GM18868 (cell line): ENCODE measurements around the gene SESN1.

ENCODE experiments used
- ATAC-seq: cut with Tn5 transposase; IDR thresholded peaks from one replicate; pipeline ENCODE4 v1.9.1; 2021; ENCODE audit warnings: mild to moderate bottlenecking, moderate library complexity; ENCODE audit not compliant: unreplicated experiment

SESN1 gene

GRCh38 chr6:108966855-108967755 lies 127.5 kb downstream of the SESN1 start:
- no peak for ATAC-seq

GRCh38 chr6:108966251-108966650 lies 128.4 kb downstream of the SESN1 start:
- no peak for ATAC-seq

- no peak for ATAC-seq
Observed at GRCh38 chr6:108961985-108962384, 132.7 kb downstream of the SESN1 start.

- no peak for ATAC-seq
Observed at GRCh38 chr6:108961077-108961476, 133.6 kb downstream of the SESN1 start.

- no peak for ATAC-seq
Observed at GRCh38 chr6:108960601-108961000, 134.0 kb downstream of the SESN1 start.

- no peak for ATAC-seq
Observed at GRCh38 chr6:108959972-108960582, 134.6 kb downstream of the SESN1 start.

- no peak for ATAC-seq
Observed at GRCh38 chr6:108958900-108959770, 135.5 kb downstream of the SESN1 start.

GRCh38 chr6:108957221-108957620 lies 137.4 kb downstream of the SESN1 start:
- no peak for ATAC-seq

- no peak for ATAC-seq
Observed at GRCh38 chr6:108955329-108955949, 139.2 kb downstream of the SESN1 start.

- no peak for ATAC-seq
Observed at GRCh38 chr6:108953681-108954080, 141.0 kb downstream of the SESN1 start.

- ATAC-seq, result no peak
Observed at GRCh38 chr6:108952776-108953486, 141.7 kb downstream of the SESN1 start.

- no peak for ATAC-seq
Observed at GRCh38 chr6:108951351-108951953, 143.2 kb downstream of the SESN1 start.

- no peak for ATAC-seq
Observed at GRCh38 chr6:108948181-108948661, 146.4 kb downstream of the SESN1 start.

GRCh38 chr6:108947114-108947854 lies 147.4 kb downstream of the SESN1 start:
- no peak for ATAC-seq

- no peak for ATAC-seq
Observed at GRCh38 chr6:108946695-108947094, 148.0 kb downstream of the SESN1 start.

GRCh38 chr6:108945681-108946159 lies 148.9 kb downstream of the SESN1 start:
- ATAC-seq, result no peak

- ATAC-seq, result no peak
Observed at GRCh38 chr6:108944707-108945680, 149.7 kb downstream of the SESN1 start.

GRCh38 chr6:108944071-108944470 lies 150.6 kb downstream of the SESN1 start:
- ATAC-seq, result no peak
